ENCODE measurements around the gene CHST11.
A peak's percentile ranks its signal among the peaks of the same experiment; 100 is the strongest.

The CHST11 gene

DNA sequence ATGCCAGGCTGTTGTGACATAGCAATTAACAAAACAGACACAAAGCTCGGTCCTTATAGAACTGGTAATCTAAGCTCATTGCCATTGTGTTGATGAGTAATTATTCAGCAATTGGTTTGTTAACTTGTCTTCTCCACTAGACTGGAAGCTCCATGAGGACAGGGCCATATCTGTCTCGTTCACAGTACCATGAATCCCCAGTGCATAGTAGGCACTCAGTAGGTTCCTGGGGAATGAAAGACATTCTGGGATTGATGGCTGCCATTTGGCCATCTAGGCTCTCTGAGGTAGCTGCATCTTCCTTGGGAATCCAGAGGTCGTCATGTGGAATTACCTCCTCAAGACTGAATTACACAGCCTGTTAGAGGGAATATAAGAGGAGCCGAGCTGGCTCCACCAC, 177.3 kb downstream of the CHST11 start:
- DNase-seq (ENCODE audit: low spot score) = no peak

DNA sequence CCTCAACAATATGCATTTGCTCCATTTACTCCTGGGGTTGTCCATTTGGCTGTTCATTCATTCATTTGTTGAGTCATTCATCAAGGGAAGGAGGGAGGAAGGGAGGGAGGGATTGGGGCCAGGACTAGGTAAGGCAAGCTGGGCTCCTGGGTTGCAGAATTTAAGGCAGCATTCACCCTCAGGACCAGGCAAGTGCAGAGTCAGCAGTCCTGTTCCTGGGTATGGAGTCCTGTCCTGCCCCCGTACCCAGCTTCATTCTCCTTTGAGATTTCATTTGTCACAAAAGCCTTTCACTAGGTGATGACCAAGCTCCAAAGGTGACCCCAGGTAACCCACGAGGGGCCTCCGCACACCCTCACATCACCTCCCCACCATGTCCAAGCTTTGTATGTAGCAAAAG, 178.1 kb downstream of the CHST11 start:
- DNase-seq (ENCODE audit: low spot score) = no peak

DNA sequence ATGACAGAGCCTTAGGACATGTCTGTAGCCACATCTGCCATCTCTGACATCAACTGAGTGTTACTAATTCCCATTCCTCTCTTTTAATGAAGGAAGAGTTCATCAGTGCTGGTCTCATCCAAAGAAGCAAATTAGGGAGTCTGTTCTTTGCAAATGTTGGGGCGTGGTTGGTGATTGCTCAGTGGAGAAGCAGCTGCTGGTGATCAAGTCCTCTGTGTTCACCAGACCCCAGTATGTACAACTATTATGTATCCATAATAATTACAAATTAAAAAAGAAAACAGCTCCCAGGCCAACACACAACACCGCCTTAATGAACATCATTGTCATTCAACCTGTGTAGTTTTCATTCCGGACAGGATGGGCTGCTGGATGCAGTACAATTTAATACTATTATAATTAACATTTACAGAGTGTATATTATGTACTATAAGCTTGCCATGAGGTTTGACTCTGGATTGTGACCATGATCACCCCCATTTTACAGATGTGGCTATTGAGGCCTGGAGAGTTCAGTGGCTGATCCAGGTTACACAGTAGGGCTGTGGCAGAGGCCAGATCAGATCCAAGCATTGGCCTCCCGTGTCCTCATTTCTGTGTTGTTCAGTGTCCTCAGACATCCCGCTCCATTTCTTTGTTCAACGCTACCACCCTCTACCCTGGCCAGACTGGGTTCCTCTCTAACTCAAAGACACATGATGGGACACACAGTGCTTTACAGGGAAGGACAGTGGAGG, 179.0 kb downstream of the CHST11 start:
- no peak for DNase-seq (ENCODE audit: low spot score)

- DNase-seq (ENCODE audit: low spot score) = no peak
Observed at GRCh38 chr12:104636496-104636895, 179.7 kb downstream of the CHST11 start.

GRCh38 chr12:104637604-104638003, 180.9 kb downstream of the CHST11 start:
- no peak for DNase-seq (ENCODE audit: low spot score)

GRCh38 chr12:104638218-104638850, 181.6 kb downstream of the CHST11 start:
- no peak for DNase-seq (ENCODE audit: low spot score)

DNA sequence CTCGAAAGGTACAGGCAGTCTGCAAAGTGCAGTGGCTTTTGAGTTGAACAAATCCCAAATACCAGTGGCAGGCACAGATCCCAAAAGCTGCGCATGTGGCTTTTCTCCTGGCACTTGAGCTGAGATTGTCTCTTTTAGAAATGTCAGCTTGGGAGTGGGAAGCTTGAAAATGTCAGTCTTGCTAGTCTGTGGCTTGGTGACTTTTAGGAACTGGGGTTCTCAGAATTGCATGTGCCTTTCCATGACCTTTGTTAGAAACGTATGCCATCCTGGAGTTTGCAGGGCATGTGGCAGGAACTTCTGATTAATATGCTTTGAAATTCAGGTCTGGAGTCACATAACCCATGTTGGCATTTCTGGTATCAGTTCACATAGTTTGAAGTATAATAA, 182.1 kb downstream of the CHST11 start:
- DNase-seq (ENCODE audit: low spot score) = no peak

GRCh38 chr12:104640956-104641355, 184.2 kb downstream of the CHST11 start:
- DNase-seq (ENCODE audit: low spot score) = no peak

DNA sequence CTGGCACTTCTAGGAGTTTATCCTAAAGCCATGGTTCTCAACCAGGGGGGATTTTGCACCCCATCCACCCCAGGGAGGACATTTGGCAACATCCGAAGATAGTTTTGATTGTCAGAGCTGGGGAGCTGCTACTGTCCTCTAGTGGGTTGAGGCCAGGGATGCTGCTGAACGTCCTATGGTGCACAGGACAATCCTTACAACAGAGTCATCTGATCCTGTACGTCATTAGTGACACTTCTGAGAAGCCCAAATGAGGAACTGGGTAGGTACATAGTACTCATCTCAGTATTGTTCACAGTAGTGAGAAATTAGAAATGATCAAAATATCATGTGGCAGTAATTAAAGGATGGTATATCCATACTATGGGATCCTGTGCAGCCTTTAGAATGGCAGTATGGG, 185.1 kb downstream of the CHST11 start:
- DNase-seq (ENCODE audit: low spot score) = no peak

- no peak for DNase-seq (ENCODE audit: low spot score)
Observed at GRCh38 chr12:104643093-104643818, 186.5 kb downstream of the CHST11 start.

- peak; percentile 49 for DNase-seq (ENCODE audit: low spot score)
Observed at GRCh38 chr12:104643819-104644669, 187.3 kb downstream of the CHST11 start.

DNA sequence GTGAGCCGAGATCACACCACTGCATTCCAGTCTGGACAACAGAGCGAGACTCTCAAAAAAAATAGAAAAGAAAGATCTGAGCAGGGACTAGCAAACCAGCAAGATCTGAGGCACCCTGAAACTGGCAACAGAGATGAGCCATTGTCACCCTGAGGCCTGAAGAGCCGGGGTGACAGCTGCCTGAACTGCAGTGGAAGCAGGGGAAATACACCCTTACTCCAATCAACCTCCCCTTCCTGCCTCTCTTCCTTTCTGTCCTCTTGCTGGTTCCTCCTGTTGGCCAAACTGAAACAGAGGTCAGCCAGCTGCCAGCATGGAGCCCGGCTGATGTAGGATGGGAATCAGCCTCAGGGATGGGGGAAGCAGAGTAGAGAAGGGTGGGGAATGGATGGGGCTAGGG, 192.0 kb downstream of the CHST11 start:
- no peak for DNase-seq (ENCODE audit: low spot score)

GRCh38 chr12:104649217-104649824, 192.6 kb downstream of the CHST11 start:
- no peak for DNase-seq (ENCODE audit: low spot score)

DNA sequence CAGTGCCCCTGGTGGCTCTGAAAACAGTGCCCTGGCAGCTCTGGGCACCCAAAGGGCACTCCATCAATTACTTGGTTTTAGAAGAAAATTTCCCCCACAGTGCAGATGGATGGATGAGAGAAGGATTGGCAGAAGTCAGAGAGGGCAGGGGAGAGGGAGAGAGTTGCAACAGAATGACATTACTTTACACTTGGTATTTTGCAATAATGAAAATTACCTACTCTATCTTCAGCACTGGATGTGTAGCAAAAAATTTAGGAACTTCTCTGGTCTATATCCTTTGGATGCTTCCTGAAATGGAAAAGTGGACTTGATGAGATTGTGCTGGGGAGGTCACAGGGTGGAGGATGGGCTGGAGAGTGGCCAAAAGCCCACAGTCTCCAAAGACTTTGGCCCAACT, 193.2 kb downstream of the CHST11 start:
- no peak for DNase-seq (ENCODE audit: low spot score)

GRCh38 chr12:104650541-104650940, 193.8 kb downstream of the CHST11 start:
- no peak for DNase-seq (ENCODE audit: low spot score)

DNA sequence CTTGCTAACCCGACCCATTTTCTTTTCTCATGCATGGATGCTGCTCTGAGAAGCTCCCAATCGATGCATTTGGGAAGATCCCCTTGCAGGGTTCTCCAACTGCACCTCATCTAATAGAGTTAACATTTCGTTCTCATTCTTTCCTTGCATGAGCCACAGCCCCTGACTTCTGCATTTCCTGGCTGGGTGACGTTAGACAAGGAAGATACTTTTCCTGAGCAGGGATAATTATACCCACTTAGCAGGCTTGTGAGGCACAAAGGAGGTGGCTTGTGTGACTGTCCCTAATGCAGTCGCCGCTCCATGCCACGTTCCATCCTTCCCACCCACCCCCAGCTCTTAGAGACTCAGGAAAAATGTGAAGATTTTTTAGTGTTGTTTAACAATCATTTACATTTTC, 195.1 kb downstream of the CHST11 start:
- no peak for DNase-seq (ENCODE audit: low spot score)

- no peak for DNase-seq (ENCODE audit: low spot score)
Observed at GRCh38 chr12:104652358-104652757, 195.6 kb downstream of the CHST11 start.

GRCh38 chr12:104652910-104653309, 196.2 kb downstream of the CHST11 start:
- DNase-seq (ENCODE audit: low spot score) = no peak

- DNase-seq (ENCODE audit: low spot score) = no peak
Observed at GRCh38 chr12:104653730-104654664, 197.2 kb downstream of the CHST11 start.

Data from globus pallidus (tissue), 1 donor.